GM19023 (cell line): ENCODE measurements around the gene RBM47.
"Not testable (repeated sequence)": the region's sequence is repeated elsewhere in the genome, so short reads cannot be mapped to it uniquely, and the experiment has no call there.

ENCODE experiments used
- ATAC-seq: cut with Tn5 transposase; IDR thresholded peaks from one replicate; pipeline ENCODE4 v1.9.1; 2021; ENCODE audit warnings: mild to moderate bottlenecking, moderate library complexity; ENCODE audit not compliant: unreplicated experiment

The RBM47 gene

GRCh38 chr4:40418430-40419230, 211.0 kb downstream of the RBM47 start:
- no peak for ATAC-seq

GRCh38 chr4:40417941-40418340, 211.7 kb downstream of the RBM47 start:
- no peak for ATAC-seq

DNA sequence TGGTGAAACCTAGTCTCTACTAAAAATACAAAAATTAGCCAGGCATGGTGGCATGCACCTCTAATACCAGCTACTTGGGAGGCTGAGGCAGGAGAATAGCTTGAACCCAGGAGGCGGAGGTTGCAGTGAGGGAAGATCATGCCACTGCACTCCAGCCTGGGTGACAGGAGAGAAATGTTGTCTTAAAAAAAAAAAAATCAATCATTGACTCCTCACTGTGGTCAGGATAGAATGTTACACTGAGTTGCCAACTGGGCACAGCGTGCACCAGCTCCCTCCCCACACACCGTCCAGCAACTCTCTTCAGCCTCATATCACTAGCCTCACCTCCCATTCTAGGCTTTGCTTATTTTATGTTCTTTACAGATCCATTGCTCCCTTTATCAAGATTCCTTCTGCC, 215.0 kb downstream of the RBM47 start:
- ATAC-seq: no peak

- no peak for ATAC-seq
Measured at GRCh38 chr4:40412866-40413795, 216.5 kb downstream of the RBM47 start.

- ATAC-seq: no peak
Measured at GRCh38 chr4:40412388-40412787, 217.3 kb downstream of the RBM47 start.

DNA sequence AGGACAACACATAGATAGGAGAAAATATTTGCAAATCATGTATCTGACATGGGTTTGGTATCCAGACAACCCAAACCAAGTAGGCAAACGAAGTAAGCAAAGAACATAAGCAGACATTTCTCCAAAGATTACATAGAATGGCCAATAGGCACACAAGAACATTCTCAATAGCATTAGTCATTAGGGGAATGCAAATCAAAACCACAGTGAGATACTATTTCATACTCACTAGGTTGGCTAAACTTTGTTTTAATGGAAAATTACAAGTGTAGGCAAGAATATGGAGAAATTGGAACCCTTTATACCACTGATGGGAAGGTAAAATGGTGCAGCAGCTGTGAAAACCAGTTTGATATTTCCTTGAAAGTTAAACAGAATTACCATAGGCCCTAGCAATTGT, 219.8 kb downstream of the RBM47 start:
- no peak for ATAC-seq

GRCh38 chr4:40407468-40407867, 222.2 kb downstream of the RBM47 start:
- ATAC-seq: not testable (repeated sequence)

GRCh38 chr4:40406340-40406739, 223.3 kb downstream of the RBM47 start:
- ATAC-seq: no peak

- ATAC-seq: no peak
Measured at GRCh38 chr4:40405193-40405592, 224.5 kb downstream of the RBM47 start.

- no peak for ATAC-seq
Measured at GRCh38 chr4:40403081-40403480, 226.6 kb downstream of the RBM47 start.

DNA sequence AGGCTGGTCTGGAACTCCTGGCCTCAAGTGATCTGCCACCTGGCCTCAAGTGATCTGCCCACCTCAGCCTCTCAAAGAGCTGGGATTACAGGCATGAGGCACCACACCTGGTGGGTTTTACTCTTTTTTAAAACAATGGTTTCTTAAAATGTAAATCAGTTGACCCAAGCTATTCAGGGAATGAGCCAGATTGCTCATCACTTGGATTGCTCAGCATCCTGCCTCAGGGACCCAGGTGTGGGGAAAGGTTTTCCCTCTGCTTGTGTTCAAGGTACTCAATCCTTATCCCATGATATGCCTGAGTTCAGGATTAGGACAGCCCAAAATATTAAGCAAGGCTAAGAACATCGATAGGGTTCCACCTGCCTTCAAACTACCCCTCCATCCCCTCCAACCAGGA, 227.1 kb downstream of the RBM47 start:
- ATAC-seq: no peak

GRCh38 chr4:40401631-40402030, 228.0 kb downstream of the RBM47 start:
- no peak for ATAC-seq

GRCh38 chr4:40401096-40401495, 228.6 kb downstream of the RBM47 start:
- no peak for ATAC-seq

DNA sequence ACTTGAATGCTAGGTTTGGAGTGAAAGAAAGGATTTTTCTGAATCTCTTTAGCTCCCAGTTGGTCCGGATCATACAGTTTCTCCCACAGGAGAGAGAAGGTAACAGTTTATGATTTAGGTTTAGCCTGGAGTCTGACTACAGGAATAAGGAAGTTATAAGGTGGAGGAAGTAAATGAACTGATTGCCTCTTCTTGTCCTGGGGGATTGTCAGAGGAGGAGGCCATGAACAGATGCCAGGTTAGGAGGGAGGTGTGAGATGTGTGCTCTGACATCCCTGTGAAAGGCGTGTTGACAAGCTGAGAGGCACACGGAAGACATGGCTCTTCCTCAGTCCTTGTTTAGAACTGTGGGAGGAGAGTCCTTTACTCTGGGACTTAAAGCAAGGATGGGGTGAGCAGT, 230.1 kb downstream of the RBM47 start:
- ATAC-seq: no peak

- no peak for ATAC-seq
Measured at GRCh38 chr4:40395908-40396793, 233.5 kb downstream of the RBM47 start.

DNA sequence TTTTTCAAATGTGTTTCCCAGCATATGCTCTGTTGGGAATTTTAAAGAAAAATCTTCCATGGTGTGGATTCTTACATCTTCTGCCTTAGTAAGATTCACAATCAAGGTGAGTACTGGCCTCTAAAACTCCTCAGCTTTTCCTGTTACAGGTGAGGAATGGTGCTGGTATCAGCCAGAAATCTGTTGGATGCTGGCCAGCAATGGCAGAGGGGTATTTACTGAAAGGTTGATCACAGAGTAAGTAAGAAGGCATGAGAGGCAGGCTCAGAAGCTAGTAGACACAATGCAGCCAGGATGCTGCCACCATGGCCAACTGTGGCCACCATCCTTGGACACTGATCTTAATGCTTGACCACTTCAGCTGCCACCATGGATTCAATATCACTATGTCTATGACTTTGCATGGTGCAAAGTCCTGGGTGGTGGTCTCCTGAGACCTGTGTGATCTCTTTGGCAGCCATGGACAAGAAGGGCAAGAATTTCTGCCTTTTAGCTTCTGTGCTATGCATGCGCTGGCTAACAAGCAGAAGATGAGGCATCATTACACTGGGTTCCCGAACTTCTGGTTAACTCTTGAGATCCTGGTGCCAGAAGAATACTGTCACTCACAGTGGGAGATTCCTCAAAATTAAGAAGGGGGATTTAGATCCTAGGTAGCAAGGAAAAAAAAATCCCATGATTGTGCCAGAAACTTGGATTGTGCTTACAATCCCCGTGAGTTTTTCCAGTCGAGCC, 234.3 kb downstream of the RBM47 start:
- ATAC-seq: no peak

DNA sequence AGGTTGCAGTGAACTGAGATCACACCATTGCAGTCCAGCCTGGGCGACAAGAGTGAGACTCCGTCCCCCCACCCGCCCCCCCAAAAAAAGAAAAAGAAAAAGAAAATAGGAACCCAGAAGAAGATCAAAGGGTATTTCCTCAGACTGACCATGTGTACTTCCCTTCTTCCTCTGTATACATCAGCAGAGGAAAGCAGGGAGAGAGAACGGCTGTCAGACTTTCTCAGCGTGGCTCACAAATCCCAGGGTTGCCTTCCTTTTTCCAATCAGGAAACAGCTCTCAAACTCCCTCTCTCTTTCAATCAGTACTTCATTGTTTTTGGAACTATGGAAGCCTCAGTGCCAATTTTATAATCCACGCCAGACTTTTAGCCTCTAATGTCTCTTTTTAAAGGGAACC, 235.4 kb downstream of the RBM47 start:
- ATAC-seq: no peak

- not testable (repeated sequence) for ATAC-seq
Measured at GRCh38 chr4:40392241-40392640, 237.4 kb downstream of the RBM47 start.

- ATAC-seq: no peak
Measured at GRCh38 chr4:40389986-40390385, 239.7 kb downstream of the RBM47 start.

DNA sequence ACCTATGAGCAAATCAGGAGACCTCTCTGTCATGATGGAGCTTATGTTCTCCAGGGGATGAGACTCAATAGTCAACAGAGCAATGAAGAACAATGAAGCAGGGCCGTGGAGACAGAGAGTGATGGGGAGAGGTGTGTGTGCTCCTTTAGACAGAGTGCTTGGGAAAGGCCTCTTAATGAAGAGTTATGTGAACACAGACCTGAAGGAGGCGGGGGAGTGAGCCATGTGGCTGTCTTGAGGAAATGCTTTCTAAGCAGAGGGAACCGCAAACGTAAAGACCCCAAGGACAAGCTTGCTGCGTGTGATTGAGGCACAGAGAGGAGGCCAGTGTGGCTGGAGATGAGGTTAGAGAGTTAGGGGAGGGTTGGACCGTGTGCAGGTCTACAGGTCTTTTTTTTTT, 241.4 kb downstream of the RBM47 start:
- ATAC-seq: no peak
